HG03457 (cell line): Measurements from ENCODE around the gene NRL.

Experiments used
- ATAC-seq: cut with Tn5 transposase; IDR thresholded peaks from one replicate; pipeline ENCODE4 v1.9.1; 2021; ENCODE audit warnings: moderate number of reproducible peaks; ENCODE audit not compliant: unreplicated experiment

NRL gene

DNA sequence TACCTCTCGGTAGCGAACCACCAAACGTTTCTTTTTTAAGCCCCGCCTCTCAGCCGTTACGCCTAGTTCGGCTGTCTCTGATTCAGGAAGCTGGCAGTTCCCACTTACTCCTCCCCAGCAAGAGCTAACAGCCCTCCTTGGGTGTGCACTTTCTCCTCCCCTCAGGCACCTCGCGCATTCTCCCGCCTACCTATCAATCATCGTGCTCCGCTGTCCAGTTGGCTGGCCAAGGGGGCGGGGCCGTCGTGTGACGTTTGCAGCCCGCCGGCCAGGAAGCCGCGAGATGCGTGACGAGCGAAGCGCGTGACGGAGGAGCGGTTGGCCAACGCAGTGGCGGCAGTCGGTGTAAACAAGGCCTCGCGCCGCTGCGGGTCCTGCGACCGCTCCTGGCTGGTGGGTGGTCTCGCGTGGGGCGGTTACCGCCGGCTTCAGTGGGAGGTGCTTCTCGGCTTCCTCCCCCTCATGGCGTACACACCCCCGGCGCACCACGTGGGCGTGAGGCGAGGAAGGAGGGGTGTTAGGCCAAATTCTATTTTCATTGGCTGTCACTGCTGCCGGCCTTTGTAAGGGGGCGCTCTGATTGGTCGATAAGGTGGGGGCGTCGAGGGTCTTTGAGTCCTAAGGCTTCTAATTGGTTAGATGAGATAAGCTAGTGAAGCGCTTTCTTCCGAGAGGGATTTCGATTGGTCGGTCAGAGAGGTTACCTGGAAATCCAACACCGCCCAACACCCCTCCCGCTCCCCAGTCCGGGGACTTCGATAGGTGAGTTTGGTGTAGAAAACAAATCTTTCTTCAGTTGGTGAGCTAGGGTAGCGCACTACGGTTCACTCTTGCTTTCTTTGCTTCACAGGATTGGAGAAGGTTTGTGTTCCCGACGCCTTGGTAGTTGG is at the start of gene NRL, which contains the start of gene DCAF11:
Gene NRL (minus strand): TSS at position 418 of the 890 bp plus-strand sequence. CDS start 32,101 bp downstream, outside the sequence.
Gene DCAF11 (plus strand): TSS at position 246 of the 890 bp plus-strand sequence. CDS start 818 bp downstream, outside the sequence.
- peak; percentile 69 for ATAC-seq

DNA sequence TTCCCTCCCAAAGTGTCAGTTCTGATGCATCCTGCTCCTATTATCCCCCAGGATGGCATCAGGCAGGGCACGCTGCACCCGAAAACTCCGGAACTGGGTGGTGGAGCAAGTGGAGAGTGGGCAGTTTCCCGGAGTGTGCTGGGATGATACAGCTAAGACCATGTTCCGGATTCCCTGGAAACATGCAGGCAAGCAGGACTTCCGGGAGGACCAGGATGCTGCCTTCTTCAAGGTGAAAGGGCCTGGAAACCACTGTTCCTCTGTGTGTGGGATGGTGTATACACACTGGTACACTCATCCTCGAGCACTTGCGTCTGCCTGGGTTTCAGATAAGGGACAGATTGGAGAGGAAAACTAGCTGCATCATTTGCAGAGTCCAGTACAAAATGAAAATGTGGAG is 47.3 kb upstream of the NRL start:
- no peak for ATAC-seq

DNA sequence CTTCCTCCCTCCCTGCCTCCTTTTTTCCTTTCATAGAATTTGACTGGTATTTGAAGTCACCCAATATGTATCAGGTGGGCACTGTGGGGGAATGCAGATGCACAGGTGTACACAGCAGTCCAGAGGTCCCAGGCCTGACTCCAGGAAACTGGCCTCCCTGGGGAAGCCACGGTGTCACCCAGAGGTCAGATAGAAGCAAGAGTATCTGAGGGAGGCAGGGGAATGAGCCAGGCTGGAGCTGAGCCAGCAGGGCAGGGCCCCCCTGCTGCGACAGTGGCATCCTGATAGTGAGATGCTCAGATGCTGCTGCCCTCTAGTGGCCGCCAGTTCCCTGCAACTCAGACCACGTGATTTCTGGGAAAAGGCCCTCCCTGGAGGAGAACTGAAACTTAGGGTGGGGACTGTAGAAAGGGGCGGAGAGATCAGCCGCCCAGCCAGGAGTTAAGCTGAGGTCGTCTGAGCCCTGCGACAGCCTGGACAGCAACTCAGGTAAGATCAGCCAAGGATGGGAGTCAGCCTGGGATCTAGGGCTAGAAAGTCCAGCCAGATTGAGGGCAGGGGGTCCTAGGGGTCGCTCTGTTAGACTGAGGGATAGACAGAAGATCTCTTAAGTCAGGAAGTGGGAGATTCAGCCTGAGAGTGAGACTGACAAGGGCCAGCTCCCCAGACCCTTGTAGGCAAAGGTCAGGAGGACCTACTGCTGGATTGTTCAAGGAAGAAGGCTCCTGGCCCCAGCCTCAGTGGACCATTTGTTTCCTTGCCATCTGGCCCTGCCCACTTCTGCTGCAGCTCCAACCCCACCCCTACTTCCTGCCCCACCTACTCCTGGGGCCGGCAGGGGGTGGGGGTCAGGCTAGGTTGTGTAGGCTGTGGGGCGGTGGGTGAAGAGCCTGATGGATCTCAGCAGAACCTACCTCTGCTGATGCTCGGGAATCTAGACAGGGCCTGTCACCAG is 46.4 kb upstream of the NRL start, which contains the start of gene IRF9:
Gene IRF9 (plus strand): TSS at position 416 of the 955 bp plus-strand sequence. CDS start 880 bp downstream, outside the sequence.
- ATAC-seq: peak; percentile 55

DNA sequence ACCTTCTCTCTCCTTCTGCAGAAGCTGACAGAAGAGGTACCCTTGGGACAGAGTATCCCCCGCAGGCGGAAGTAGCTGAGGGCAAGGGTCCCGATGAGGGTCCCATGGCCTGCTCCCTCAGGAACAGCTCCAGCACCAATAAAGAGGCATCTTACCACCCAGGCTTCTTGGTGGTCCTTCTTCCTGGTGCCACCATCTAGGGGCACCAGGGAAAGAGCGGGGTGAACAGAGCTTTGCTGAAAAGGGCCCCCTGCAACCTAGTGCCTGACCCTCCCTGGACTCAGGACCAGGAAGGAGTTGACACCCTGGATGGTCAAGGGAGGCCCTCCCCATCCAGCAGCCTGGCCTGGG is 45.7 kb upstream of the NRL start:
- ATAC-seq: peak; percentile 5

DNA sequence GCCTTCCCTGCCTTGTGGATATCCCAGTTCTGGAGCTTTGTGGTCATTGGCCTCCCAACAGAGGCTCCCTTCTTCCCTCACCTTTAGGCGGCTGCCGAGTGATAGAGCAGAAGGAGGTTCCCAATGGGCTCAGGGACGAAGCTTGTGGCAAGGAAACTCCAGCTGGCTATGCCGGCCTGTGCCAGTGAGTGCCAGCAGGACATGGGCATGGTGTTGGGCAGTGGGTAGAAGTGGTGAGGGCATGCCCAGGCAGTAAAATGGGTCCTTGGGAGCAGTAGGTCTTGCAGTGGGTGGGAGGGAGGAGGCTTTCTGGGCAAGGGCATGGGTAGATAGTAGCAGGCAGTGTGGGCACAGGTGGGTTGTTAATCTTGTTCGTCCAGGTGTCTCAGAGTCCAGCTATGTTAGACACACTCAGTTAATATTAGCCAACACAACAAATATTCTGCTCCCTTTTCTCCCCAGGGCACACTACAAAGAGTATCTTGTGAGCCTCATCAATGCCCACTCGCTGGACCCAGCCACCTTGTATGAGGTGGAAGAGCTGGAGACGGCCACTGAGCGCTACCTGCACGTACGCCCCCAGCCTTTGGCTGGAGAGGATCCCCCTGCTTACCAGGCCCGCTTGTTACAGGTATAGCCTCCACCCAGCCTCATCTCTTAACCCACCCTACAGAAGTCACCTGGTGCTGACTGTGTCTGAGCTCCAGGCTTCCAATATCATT is 45.2 kb upstream of the NRL start:
- no peak for ATAC-seq

DNA sequence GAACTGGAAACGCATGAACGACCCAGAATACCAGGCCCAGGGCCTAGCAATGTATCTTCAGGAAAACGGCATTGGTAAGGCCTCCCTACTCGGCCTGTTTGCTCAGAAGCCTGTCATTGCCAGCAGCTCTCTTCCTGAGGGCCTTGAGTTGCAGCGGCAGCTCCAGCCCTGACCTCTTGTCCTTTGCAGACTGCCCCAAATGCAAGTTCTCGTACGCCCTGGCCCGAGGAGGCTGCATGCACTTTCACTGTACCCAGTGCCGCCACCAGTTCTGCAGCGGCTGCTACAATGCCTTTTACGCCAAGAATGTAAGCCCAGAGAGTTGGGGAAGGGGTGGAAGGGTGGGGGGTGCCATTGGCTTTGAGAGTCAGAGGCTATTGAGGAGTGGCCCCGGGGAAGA is 42.6 kb upstream of the NRL start:
- ATAC-seq: no peak

DNA sequence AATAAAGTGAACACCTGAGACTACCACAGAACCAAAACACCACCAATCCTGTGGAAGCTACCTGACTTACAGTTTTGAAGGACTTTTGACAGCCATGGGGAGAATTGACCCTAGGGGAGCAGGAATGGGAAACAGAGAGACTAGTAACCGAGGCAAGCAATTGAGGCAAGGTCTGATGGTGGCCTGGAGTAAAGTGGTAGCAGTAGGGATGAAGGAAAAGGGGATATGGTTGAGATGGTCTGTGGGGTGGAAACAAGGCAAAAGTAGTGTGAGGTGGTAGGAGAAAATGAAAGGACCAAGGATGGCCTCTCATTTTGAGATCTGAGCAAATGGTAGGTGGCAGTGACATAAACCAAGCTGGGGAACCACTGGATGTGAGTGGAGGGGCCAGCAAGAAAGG is 42.1 kb upstream of the NRL start:
- ATAC-seq: no peak

DNA sequence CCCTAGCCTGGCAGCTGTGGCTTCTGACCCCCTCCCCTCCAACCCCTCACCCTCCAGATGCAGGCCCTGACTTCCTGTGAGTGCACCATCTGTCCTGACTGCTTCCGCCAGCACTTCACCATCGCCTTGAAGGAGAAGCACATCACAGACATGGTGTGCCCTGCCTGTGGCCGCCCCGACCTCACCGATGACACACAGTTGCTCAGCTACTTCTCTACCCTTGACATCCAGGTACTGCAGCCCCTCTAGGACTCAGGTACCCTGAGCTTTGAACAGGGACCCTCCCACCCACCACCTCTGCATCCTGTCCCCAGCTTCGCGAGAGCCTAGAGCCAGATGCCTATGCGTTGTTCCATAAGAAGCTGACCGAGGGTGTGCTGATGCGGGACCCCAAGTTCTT is 40.4 kb upstream of the NRL start:
- no peak for ATAC-seq

DNA sequence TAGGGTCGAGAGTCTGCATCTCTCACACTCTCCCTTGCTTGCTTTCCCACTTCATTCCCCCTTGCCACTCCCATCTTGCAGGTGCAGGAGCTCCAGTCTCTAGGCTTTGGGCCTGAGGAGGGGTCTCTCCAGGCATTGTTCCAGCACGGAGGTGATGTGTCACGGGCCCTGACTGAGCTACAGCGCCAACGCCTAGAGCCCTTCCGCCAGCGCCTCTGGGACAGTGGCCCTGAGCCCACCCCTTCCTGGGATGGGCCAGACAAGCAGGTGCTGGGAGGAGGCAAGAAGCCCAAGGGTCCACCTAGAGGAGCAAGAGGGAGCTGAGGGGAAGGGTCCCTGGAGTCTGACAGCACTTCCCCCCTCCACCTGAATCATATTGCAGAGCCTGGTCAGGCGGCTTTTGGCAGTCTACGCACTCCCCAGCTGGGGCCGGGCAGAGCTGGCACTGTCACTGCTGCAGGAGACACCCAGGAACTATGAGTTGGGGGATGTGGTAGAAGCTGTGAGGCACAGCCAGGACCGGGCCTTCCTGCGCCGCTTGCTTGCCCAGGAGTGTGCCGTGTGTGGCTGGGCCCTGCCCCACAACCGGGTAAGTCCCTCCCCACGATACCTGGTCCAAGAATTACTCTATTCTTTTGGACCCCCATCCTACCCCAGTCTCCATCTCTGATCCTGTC is 36.8 kb upstream of the NRL start:
- ATAC-seq: no peak

DNA sequence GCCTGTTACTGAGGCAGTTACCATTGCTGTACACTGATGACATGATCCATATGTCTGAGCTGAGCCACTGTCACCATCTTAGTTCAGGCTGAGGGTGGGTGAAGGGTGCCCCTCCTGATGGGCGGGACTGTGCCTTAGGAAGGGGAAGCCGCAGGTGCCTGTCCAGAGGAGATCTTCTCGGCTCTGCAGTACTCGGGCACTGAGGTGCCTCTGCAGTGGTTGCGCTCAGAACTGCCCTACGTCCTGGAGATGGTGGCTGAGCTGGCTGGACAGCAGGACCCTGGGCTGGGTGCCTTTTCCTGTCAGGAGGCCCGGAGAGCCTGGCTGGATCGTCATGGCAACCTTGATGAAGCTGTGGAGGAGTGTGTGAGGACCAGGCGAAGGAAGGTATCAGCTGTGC is 36.2 kb upstream of the NRL start:
- ATAC-seq: no peak

DNA sequence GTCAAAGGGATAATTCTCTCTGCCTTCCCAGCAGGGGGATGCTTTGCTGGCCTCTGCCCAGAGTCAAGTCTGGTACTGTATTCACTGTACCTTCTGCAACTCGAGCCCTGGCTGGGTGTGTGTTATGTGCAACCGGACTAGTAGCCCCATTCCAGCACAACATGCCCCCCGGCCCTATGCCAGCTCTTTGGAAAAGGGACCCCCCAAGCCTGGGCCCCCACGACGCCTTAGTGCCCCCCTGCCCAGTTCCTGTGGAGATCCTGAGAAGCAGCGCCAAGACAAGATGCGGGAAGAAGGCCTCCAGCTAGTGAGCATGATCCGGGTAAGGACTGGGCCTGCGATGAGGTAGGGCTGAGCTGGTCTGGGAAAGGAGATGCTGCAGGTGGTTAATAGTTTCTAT is 35.8 kb upstream of the NRL start:
- ATAC-seq: no peak

DNA sequence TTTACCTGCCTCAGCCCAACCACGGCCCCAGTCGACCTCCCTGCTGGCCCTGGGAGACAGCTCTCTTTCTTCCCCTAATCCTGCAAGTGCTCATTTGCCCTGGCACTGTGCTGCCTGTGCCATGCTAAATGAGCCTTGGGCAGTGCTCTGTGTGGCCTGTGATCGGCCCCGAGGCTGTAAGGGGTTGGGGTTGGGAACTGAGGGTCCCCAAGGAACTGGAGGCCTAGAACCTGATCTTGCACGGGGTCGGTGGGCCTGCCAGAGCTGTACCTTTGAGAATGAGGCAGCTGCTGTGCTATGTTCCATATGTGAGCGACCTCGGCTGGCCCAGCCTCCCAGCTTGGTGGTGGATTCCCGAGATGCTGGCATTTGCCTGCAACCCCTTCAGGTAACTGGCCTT is 35.3 kb upstream of the NRL start:
- ATAC-seq: no peak

DNA sequence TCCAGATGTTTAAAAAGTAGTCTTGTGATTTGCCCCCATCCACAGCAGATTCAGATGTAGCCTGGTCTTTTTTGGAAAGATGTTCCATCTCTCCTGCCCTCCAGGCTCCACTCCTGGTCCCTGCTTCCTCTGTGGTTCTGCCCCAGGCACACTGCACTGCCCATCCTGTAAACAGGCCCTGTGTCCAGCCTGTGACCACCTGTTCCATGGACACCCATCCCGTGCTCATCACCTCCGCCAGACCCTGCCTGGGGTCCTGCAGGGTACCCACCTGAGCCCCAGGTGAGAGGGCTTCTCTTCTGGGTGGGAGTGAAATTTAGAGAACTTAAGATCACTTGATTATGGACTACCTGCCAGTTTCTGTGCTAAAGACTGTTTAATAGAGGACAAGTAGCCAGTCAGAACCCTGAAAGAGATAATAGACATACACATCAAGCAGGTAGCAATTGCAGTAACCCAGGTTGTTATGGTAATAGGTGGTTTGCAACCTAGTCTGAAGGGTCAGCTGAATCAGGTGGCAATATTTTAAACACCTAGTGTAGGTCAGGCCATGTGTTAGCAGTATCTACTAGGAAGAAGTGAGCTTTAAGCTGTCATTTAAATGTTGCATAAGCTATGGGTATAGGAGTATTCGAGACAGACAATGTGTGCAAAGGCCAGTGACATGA is 34.7 kb upstream of the NRL start:
- ATAC-seq: no peak

DNA sequence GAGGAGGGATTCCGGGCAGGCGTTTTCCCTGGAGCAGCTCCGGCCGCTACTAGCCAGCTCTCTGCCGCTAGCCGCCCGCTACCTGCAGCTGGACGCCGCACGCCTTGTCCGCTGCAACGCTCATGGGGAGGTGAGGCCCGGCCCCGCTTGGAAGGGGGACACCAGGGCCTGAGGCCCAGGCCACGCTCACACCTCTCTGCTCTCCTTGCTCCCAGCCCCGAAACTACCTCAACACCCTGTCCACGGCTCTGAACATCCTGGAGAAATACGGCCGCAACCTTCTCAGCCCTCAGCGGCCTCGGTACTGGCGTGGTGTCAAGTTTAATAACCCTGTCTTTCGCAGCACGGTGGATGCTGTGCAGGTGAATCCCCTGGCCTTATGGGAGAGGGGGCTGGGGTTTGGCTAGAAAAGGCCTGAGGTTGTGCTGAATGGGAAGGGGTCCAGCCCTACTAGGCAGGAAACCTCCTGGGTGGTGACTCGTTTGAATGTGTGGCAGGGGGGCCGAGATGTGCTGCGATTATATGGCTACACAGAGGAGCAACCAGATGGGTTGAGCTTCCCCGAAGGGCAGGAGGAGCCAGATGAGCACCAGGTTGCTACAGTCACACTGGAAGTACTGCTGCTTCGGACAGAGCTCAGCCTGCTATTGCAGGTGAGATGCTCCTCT is 33.1 kb upstream of the NRL start:
- ATAC-seq: no peak

DNA sequence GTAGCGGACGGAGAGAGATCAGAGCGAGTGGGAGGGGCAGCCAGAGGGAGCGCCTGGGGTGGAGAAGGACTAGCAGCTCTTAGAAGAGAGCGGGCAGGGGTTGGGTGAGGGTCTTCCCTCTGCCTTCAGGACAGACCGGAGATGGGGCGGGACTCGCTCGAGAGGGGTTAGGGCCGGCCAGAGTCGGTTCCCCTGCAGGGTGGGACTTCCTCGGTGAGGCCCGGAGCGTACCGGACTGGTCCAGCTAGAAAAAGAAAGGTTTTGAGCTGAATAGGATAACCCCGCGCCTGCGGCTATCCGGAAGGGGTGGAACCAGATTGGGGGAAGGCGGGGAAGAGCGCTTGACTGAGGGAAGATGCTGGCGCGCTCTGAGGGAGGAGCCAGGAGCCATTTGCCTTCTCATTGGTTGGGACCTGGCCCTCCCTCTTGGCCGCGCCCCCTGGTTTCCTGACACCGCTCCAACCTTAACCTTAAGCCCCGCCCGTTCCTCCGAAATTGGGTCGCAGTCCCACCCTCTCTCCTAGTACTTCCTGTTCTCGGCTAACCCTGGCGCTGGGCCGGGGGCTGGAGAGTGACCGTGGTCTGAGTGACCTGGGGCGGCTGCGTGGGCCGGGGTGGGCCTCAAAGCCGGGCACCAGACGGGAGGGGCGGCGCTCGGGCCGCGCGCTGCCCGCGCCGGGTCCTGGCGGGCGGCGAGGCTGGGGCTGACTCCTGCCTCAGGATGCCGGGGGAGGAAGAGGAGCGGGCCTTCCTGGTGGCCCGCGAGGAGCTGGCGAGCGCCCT is 32.4 kb upstream of the NRL start, which contains the start of gene RNF31:
Gene RNF31 (plus strand): TSS at position 521 of the 783 bp plus-strand sequence. CDS start 201 bp downstream, at position 722.
- ATAC-seq: peak; percentile 68

DNA sequence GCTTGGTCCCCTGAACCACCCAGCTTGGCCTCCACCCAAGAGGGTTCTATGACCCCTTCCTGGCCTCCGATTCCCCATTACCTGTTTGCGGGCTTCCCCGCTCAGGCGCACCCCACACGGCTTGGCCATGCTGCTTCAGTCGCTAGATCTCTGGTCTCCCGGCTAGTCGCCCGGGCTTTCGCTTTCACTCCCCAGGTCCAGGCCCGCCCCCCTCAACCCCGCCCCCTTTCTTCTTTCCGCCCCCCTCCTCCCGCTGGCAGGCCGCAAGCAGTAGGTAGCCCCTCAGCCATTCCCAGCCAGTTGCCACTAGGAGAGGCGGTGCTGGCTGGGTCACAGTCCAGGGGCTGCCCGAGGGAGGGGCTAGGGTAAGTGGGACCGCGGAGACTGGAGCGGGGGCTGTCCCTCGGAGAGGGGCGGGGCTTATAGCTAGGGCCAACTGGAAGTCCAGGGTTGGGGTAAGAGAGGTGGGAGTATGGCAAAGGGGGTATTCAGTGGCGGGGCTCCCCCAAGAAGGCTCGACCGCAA is 31.8 kb upstream of the NRL start, which contains the start of gene PSME2:
Gene PSME2 (minus strand): TSS at position 158 of the 525 bp plus-strand sequence. CDS start 29 bp downstream, at position 129.
- peak; percentile 53 for ATAC-seq

DNA sequence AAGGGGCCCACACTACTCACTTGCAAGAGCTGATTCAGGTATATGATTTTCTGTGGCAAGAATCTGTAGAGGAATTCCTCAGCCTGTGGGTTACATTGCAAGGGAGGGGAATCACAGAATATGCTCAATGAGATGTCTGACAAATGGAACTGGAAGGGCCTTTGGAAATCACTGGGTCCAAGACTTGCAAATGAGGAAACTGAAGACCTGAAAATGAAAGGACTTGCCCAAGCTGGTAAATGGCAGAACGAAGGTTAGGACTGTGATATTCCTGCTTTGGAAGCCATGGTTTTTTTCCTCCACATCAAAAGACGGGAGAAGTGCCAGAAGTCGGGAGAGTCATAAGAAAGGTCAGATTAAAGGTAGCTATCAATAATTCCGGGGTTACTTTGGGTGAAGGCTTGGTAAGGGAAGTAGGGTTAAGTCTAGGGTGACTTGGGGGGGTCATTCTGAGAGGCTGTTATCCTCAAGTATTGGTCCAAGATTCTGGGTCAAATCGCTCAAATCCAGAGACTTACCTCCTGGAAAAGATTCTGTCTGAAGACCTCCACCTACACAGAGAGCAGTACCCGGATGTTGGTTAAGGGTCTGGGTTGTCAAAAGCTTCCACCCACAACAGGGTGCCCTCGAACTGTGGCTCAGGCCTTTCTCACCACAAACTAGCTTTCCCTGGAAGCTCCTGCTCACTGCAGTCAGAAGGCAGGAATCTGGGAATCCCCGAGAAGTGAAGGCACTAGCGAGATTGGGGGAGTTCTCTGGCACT is 31.1 kb upstream of the NRL start:
- ATAC-seq: no peak
